Activated CD8-positive, alpha-beta memory T cell treated with anti-CD3 and anti-CD28 coated beads, Interleukin-2, amount 10 ng/mL, durations not matched to agents 7 days and 5 days (primary cell): ENCODE measurements around the gene MID1. TPM values are rescaled to one million over a fixed set of nuclear protein-coding genes. Genes with fewer than 3 reads are reported as not detected.
"Not testable (repeated sequence)": the region's sequence is repeated elsewhere in the genome, so short reads cannot be mapped to it uniquely, and the experiment has no call there.

Experiments
- ATAC-seq: fragments of 150-1000 bp; cut with Tn5 transposase; one replicate; pipeline ENCODE4 v1.10.0; 2021; ENCODE audit warnings: moderate library complexity
- CTCF ChIA-PET: fragments of 350-600 bp; sonication (Branson Sonifier 250); formaldehyde crosslinking; loops from one replicate; lab custom pipeline; 2021; ENCODE audit warnings: antibody characterized with exemption; lab: Charles Lee
- DNase-seq: peaks from one replicate; pipeline ENCODE4 v3.0.0-alpha.2; 2020
- H3K27ac Mint-ChIP-seq: one replicate; pipeline ENCODE4 v1.8.0; 2021; ENCODE audit warnings: mild to moderate bottlenecking, mixed read lengths
- H3K27me3 Mint-ChIP-seq: one replicate; pipeline ENCODE4 v1.8.0; 2021; ENCODE audit warnings: mixed read lengths
- H3K36me3 Mint-ChIP-seq: one replicate; pipeline ENCODE4 v1.8.0; 2021; ENCODE audit warnings: mild to moderate bottlenecking, mixed read lengths
- H3K4me1 Mint-ChIP-seq: one replicate; pipeline ENCODE4 v1.8.0; 2021; ENCODE audit warnings: mixed read lengths
- H3K4me3 Mint-ChIP-seq: one replicate; pipeline ENCODE4 v1.8.0; 2021; ENCODE audit warnings: mild to moderate bottlenecking, moderate library complexity, mixed read lengths
- H3K9me3 Mint-ChIP-seq: one replicate; pipeline ENCODE4 v1.8.0; 2022; ENCODE audit warnings: low read depth, mixed read lengths
- total RNA-seq, 2 experiments: library from RNA; stranded (reverse); gene quantifications; one replicate each; pipeline ENCODE4 v1.2.3, GENCODE V29; 2021

The MID1 gene
- total RNA-seq, 2 experiments from 2014 or later = 0.20 to 0.33 TPM

DNA sequence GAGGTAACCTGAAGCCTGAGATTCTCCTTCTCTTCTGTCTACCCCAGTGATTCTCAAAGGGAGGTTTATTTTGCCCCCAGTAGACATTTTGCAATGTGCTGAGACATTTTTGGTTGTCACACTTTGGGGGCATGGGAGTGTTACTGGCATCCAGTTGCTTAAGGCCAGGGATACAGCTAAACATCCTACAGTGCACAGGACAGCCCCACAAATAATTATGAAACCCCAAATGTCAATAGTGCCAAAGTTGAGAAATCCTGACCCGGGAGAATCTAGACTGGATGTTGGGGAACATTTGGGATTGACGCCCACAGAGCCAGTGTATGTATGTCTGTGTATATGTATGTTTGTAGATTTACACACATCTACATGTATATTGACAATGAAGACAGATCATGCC is 13.2 kb downstream of the MID1 start:
- CTCF ChIA-PET = no interaction called here

GRCh38 chrX:10603612-10604011 is 16.8 kb downstream of the MID1 start:
- Mint-ChIP-seq H3K27me3 (no peaks in the 10 kb centered on the region), H3K36me3 (no peaks in the 10 kb centered on the region), H3K27ac (no peak overlapping the region), H3K4me1 (no peaks in the 10 kb centered on the region), H3K9me3 (no peaks in the 10 kb centered on the region), H3K4me3 (no peak overlapping the region)
- CTCF ChIA-PET = no interaction called here
- ATAC-seq (no peak), DNase-seq (no peak)

More for the DNA sequence above, 13.2 kb downstream of the MID1 start:
- Mint-ChIP-seq H3K4me3 (no peak overlapping the region), H3K27me3 (no peaks in the 10 kb centered on the region), H3K36me3 (no peaks in the 10 kb centered on the region), H3K9me3 (no peaks in the 10 kb centered on the region), H3K4me1 (no peaks in the 10 kb centered on the region), H3K27ac (no peak overlapping the region)
- DNase-seq (no peak), ATAC-seq (no peak)

- H3K4me1 Mint-ChIP-seq = no peaks in the 10 kb centered on the region
- no peak overlapping the region for H3K27ac Mint-ChIP-seq
- ATAC-seq = no peak
- H3K27me3 Mint-ChIP-seq = no peaks in the 10 kb centered on the region
- no peaks in the 10 kb centered on the region for H3K9me3 Mint-ChIP-seq
- CTCF ChIA-PET = no interaction called here
- no peak overlapping the region for H3K4me3 Mint-ChIP-seq
- no peak for DNase-seq
- no peaks in the 10 kb centered on the region for H3K36me3 Mint-ChIP-seq
Observed at GRCh38 chrX:10602646-10603045, 17.7 kb downstream of the MID1 start.

GRCh38 chrX:10600479-10600878 is 19.9 kb downstream of the MID1 start:
- no peak for ATAC-seq

DNA sequence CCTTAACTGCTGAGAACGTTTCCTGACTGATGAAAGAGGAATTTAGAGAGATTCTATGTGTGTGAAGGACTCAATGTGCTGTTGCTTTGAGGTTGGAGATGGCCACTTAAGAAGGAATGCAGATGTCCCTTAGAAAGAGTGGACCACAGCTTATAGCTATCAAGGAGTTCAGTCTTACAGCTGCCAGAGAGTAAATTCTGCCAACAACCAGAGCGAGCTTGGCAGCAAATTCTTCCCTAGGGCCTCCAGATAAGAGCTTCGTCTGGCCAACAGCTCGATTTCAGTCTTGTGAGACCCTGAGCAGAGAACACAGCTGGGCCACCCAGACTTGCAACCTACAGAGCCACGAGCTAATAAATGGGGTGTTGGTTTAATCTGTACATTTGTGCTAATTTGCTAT is 21.8 kb downstream of the MID1 start:
- no peaks in the 10 kb centered on the region for H3K27me3 Mint-ChIP-seq
- no peak overlapping the region for H3K27ac Mint-ChIP-seq
- no peak overlapping the region for H3K4me3 Mint-ChIP-seq
- no peaks in the 10 kb centered on the region for H3K36me3 Mint-ChIP-seq
- no peaks in the 10 kb centered on the region for H3K9me3 Mint-ChIP-seq
- no peaks in the 10 kb centered on the region for H3K4me1 Mint-ChIP-seq
- CTCF ChIA-PET = no interaction called here
- DNase-seq (no peak), ATAC-seq (no peak)

More at GRCh38 chrX:10600479-10600878, 19.9 kb downstream of the MID1 start:
- Mint-ChIP-seq H3K4me1 (no peaks in the 10 kb centered on the region), H3K9me3 (no peaks in the 10 kb centered on the region), H3K27me3 (no peaks in the 10 kb centered on the region), H3K36me3 (no peaks in the 10 kb centered on the region), H3K27ac (no peak overlapping the region), H3K4me3 (no peak overlapping the region)
- CTCF ChIA-PET = no interaction called here
- no peak for DNase-seq

GRCh38 chrX:10597871-10598270 is 22.5 kb downstream of the MID1 start:
- DNase-seq (no peak), ATAC-seq (no peak)
- Mint-ChIP-seq H3K27me3 (no peaks in the 10 kb centered on the region), H3K36me3 (no peaks in the 10 kb centered on the region), H3K4me1 (no peaks in the 10 kb centered on the region), H3K4me3 (no peak overlapping the region), H3K27ac (no peak overlapping the region), H3K9me3 (no peaks in the 10 kb centered on the region)
- CTCF ChIA-PET = interaction anchor here (0.6 kb wide), 1 partner anchor 407 kb away, joined by 3 read pairs; no protein-coding TSS in a partner anchor

GRCh38 chrX:10591363-10592335 is 28.7 kb downstream of the MID1 start:
- CTCF ChIA-PET = no interaction called here
- DNase-seq (no peak), ATAC-seq (no peak)
- Mint-ChIP-seq H3K4me3 (no peak overlapping the region), H3K27ac (no peak overlapping the region), H3K9me3 (no peaks in the 10 kb centered on the region), H3K36me3 (no peaks in the 10 kb centered on the region), H3K4me1 (no peaks in the 10 kb centered on the region), H3K27me3 (no peaks in the 10 kb centered on the region)

GRCh38 chrX:10589787-10590186 is 30.6 kb downstream of the MID1 start:
- H3K4me1 Mint-ChIP-seq, H3K36me3 Mint-ChIP-seq, H3K9me3 Mint-ChIP-seq, H3K4me3 Mint-ChIP-seq, ATAC-seq, H3K27me3 Mint-ChIP-seq, DNase-seq, H3K27ac Mint-ChIP-seq, CTCF ChIA-PET: not testable (repeated sequence)

DNA sequence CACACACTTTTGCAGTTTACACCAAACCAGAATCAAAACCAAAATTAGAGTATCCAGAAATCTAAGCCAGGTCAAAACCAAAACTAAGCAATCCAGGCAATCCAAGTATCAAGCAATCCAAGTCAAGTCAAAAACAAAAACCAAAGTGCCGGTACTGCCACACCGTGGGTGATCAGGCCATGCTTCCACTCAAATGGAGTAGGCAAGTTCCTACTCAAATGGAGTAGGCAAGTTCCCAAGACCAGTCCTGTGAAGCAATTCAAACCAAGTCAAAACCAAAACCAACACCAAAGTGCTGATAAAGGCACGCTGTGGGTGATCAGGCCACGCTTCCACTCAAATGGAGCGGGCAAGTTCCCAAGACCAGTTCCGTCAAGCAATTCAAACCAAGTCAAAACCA is 31.3 kb downstream of the MID1 start:
- ATAC-seq (no peak), DNase-seq (no peak)

DNA sequence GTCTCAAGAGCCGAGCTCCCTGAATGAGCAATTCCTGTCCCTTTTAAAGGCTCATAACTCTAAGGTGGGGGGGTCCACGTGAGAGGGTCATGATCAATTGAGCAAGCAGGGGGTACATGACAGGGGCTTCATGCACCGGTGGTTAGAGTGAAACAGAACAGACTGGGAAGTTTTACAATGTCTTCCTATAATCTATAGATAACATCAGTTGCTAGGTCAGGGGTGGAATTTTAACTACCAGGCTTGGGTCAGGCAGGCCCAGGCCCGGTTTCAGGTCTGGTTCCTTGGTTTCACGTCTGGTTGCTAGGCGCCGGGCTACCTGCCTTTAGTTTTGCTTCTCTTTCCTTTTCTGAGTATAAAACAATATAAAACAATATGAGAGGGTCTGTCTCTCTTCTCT is 35.5 kb downstream of the MID1 start:
- H3K9me3 Mint-ChIP-seq, H3K4me1 Mint-ChIP-seq, H3K27me3 Mint-ChIP-seq, H3K36me3 Mint-ChIP-seq, ATAC-seq, H3K4me3 Mint-ChIP-seq, DNase-seq, CTCF ChIA-PET, H3K27ac Mint-ChIP-seq: not testable (repeated sequence)

More for the DNA sequence above, 31.3 kb downstream of the MID1 start:
- Mint-ChIP-seq H3K9me3 (peaks cover 2% of the 10 kb centered on the region), H3K4me3 (no peak overlapping the region), H3K27me3 (no peaks in the 10 kb centered on the region), H3K36me3 (no peaks in the 10 kb centered on the region), H3K27ac (no peak overlapping the region), H3K4me1 (no peaks in the 10 kb centered on the region)
- CTCF ChIA-PET = no interaction called here

GRCh38 chrX:10582945-10583344 is 37.4 kb downstream of the MID1 start:
- no peaks in the 10 kb centered on the region for H3K27me3 Mint-ChIP-seq
- H3K27ac Mint-ChIP-seq = no peak overlapping the region
- DNase-seq (no peak), ATAC-seq (no peak)
- H3K4me1 Mint-ChIP-seq = no peaks in the 10 kb centered on the region
- CTCF ChIA-PET = no interaction called here
- peaks cover 2% of the 10 kb centered on the region for H3K9me3 Mint-ChIP-seq
- H3K4me3 Mint-ChIP-seq = no peak overlapping the region
- H3K36me3 Mint-ChIP-seq = no peaks in the 10 kb centered on the region

GRCh38 chrX:10582215-10582733 is 38.1 kb downstream of the MID1 start:
- CTCF ChIA-PET = no interaction called here
- no peak overlapping the region for H3K27ac Mint-ChIP-seq
- no peaks in the 10 kb centered on the region for H3K27me3 Mint-ChIP-seq
- no peak overlapping the region for H3K4me3 Mint-ChIP-seq
- no peaks in the 10 kb centered on the region for H3K36me3 Mint-ChIP-seq
- peaks cover 2% of the 10 kb centered on the region for H3K9me3 Mint-ChIP-seq
- no peaks in the 10 kb centered on the region for H3K4me1 Mint-ChIP-seq
- no peak for DNase-seq
- ATAC-seq = no peak

GRCh38 chrX:10579112-10580011 is 41.0 kb downstream of the MID1 start:
- Mint-ChIP-seq H3K4me3 (no peak overlapping the region), H3K4me1 (no peaks in the 10 kb centered on the region), H3K36me3 (no peaks in the 10 kb centered on the region), H3K27me3 (no peaks in the 10 kb centered on the region), H3K27ac (no peak overlapping the region), H3K9me3 (no peaks in the 10 kb centered on the region)
- DNase-seq (no peak), ATAC-seq (no peak)
- CTCF ChIA-PET = no interaction called here
